Prostate gland (tissue), 2 donors: ENCODE data around the gene CRYGD.

Experiments used
- CTCF ChIP-seq, 4 experiments: fragments of 200-600 bp in 2 of 4; fragments of 450-650 bp in 2 of 4; sonication (generic) in 2 of 4; IDR thresholded peaks; 1 replicate in 3 of 4; 2 replicates in 1 of 4; pipeline ENCODE4 v1.5.1; 2016 to 2019; ENCODE audit warnings: antibody characterized with exemption in 4 of 4, mild to moderate bottlenecking in 2 of 4, moderate library complexity in 2 of 4
- POLR2A ChIP-seq: fragments of 450-650 bp; IDR thresholded peaks from one replicate; pipeline ENCODE4 v1.6.1; 2016; ENCODE audit warnings: antibody characterized with exemption, mild to moderate bottlenecking
- POLR2AphosphoS5 ChIP-seq: sonication (generic); formaldehyde crosslinking; IDR thresholded peaks from one replicate; pipeline ENCODE4 v1.6.1; 2017; ENCODE audit warnings: antibody characterized with exemption

- TF ChIP-seq POLR2A (no peak), CTCF (IDR thresholded peaks at IDR 0.05) (no peak), POLR2AphosphoS5 (no peak)
These were observed 40.8 kb upstream of the CRYGD start for GRCh38 chr2:208164951-208165755.
